ENCODE results near the gene COMMD1.
"Not testable (repeated sequence)": the region's sequence is repeated elsewhere in the genome, so short reads cannot be mapped to it uniquely, and the experiment has no call there.

DNA sequence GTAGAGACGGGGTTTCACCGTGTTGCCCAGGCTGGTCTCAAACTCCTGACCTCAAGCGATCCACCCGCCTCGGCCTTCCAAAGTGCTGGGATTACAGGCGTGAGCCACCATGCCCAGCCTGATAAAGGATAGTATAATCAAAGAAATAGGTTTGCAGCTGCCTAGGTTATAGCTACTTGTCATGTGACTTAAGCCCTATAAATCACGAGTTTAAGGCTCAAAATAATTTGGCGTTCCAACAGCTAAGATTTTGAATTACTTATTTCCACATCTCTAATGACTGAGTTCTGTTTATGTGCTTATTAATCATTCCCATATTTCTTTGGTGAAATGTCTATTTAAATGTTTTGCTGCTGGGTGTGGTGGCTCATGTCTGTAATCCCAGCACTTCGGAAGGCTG, 49.4 kb downstream of the COMMD1 start:
- TF ChIP-seq, protein P1, sequence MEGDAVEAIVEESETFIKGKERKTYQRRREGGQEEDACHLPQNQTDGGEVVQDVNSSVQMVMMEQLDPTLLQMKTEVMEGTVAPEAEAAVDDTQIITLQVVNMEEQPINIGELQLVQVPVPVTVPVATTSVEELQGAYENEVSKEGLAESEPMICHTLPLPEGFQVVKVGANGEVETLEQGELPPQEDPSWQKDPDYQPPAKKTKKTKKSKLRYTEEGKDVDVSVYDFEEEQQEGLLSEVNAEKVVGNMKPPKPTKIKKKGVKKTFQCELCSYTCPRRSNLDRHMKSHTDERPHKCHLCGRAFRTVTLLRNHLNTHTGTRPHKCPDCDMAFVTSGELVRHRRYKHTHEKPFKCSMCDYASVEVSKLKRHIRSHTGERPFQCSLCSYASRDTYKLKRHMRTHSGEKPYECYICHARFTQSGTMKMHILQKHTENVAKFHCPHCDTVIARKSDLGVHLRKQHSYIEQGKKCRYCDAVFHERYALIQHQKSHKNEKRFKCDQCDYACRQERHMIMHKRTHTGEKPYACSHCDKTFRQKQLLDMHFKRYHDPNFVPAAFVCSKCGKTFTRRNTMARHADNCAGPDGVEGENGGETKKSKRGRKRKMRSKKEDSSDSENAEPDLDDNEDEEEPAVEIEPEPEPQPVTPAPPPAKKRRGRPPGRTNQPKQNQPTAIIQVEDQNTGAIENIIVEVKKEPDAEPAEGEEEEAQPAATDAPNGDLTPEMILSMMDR (IDR thresholded peaks at IDR 0.05): not testable (repeated sequence)
- not testable (repeated sequence) for TF ChIP-seq POLR2A (IDR thresholded peaks at IDR 0.05)

Measured in thyroid gland (tissue), 4 donors.